ENCODE data around the gene SH3D19.

DNA sequence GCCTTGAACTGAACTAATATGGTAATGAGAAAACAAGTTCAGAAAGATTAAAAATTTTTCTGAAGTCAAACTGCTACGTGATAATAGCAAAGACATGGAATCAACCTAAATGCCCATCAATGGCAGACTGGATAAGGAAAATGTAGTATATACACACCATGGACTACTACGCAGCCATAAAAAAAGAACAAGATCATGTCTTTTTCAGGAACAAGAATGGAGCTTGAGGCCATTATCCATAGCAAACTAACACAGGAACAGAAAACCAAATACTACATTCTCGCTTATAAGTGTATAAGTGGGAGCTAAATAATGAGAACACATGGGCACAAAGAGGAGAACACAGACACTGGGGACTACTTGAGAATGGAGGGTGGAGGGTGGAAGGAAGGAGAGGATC lies 230.3 kb downstream of the SH3D19 start:
- TF ChIP-seq EP300 (IDR thresholded peaks at IDR 0.05), result no peak
- TF ChIP-seq, protein P1, sequence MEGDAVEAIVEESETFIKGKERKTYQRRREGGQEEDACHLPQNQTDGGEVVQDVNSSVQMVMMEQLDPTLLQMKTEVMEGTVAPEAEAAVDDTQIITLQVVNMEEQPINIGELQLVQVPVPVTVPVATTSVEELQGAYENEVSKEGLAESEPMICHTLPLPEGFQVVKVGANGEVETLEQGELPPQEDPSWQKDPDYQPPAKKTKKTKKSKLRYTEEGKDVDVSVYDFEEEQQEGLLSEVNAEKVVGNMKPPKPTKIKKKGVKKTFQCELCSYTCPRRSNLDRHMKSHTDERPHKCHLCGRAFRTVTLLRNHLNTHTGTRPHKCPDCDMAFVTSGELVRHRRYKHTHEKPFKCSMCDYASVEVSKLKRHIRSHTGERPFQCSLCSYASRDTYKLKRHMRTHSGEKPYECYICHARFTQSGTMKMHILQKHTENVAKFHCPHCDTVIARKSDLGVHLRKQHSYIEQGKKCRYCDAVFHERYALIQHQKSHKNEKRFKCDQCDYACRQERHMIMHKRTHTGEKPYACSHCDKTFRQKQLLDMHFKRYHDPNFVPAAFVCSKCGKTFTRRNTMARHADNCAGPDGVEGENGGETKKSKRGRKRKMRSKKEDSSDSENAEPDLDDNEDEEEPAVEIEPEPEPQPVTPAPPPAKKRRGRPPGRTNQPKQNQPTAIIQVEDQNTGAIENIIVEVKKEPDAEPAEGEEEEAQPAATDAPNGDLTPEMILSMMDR (IDR thresholded peaks at IDR 0.05), result no peak
- no peak for TF ChIP-seq POLR2A (IDR thresholded peaks at IDR 0.05)
- TF ChIP-seq POLR2AphosphoS5 (IDR thresholded peaks at IDR 0.05), result no peak

All from gastroesophageal sphincter (tissue), 3 donors.